ENCODE measurements around the gene ERICH6B.

DNA sequence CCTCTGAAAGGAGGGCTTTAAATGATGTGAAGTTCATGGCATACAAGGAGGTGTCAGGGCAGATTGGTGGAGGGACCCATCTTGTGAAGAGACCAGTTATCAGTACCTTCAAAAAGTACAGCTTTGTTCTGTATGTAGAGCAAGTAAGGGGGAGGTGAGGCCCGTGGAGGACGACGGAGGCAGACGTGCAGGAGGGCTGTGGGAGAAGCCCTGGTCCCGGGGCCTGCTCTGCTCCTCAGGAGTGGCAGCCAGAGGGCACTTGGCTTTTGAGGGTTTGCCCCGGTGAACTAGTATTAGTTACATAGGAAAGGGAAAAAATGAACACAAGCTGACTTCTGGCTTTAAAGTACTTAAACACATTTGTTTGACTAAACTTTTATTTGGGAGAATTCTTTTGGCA is 108.7 kb downstream of the ERICH6B start:
- TF ChIP-seq, protein P1, sequence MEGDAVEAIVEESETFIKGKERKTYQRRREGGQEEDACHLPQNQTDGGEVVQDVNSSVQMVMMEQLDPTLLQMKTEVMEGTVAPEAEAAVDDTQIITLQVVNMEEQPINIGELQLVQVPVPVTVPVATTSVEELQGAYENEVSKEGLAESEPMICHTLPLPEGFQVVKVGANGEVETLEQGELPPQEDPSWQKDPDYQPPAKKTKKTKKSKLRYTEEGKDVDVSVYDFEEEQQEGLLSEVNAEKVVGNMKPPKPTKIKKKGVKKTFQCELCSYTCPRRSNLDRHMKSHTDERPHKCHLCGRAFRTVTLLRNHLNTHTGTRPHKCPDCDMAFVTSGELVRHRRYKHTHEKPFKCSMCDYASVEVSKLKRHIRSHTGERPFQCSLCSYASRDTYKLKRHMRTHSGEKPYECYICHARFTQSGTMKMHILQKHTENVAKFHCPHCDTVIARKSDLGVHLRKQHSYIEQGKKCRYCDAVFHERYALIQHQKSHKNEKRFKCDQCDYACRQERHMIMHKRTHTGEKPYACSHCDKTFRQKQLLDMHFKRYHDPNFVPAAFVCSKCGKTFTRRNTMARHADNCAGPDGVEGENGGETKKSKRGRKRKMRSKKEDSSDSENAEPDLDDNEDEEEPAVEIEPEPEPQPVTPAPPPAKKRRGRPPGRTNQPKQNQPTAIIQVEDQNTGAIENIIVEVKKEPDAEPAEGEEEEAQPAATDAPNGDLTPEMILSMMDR (IDR thresholded peaks at IDR 0.05; ENCODE audit: low read length) = no peak
- no peak for TF ChIP-seq EZH2 (IDR thresholded peaks at IDR 0.05; ENCODE audit: borderline replicate concordance, low read length)

Measured in OCI-LY1 (cell line).